ENCODE measurements around the gene CDK14. TPM values are rescaled to one million over a fixed set of nuclear protein-coding genes. Genes with fewer than 3 reads are reported as not detected.

The CDK14 gene
- total RNA-seq, 4 donors from 2014 or later: 22.2 to 36.3 (median 28.6) TPM

DNA sequence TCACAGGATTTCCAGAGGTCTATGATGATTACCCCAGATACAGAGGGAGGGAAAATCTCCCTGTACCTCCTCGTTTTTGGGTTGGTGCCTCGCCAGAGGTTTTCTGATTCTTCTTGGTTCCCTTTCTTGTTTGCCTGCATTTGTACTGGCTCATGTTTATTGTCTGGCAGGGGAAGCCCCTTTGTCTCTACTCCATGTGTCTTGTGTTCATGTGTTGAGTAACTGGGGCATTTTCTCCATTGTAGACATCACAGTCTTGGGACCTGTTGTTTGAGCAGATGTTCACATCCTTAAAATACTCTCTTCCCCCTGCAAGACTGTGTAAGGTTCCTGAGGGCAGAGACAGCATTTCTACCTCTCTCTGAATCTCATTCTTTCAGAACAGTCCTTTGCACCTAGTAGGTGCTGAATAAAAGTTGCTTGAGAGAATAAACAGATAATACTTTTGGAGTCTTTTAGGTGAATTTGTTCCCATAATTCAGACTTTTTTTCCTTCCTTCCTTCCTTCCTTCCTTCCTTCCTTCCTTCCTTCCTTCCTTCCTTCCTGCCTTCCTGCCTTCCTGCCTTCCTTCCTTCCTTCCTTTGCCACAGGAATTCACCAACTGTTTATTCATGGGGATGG, 25.1 kb downstream of the CDK14 start:
- no peak for TF ChIP-seq POLR2A (IDR thresholded peaks at IDR 0.05)
- TF ChIP-seq, protein P1, sequence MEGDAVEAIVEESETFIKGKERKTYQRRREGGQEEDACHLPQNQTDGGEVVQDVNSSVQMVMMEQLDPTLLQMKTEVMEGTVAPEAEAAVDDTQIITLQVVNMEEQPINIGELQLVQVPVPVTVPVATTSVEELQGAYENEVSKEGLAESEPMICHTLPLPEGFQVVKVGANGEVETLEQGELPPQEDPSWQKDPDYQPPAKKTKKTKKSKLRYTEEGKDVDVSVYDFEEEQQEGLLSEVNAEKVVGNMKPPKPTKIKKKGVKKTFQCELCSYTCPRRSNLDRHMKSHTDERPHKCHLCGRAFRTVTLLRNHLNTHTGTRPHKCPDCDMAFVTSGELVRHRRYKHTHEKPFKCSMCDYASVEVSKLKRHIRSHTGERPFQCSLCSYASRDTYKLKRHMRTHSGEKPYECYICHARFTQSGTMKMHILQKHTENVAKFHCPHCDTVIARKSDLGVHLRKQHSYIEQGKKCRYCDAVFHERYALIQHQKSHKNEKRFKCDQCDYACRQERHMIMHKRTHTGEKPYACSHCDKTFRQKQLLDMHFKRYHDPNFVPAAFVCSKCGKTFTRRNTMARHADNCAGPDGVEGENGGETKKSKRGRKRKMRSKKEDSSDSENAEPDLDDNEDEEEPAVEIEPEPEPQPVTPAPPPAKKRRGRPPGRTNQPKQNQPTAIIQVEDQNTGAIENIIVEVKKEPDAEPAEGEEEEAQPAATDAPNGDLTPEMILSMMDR (IDR thresholded peaks at IDR 0.05): no peak
- TF ChIP-seq EP300 (IDR thresholded peaks at IDR 0.05): no peak
- H3K27me3 ChIP-seq: no peaks in the 10 kb centered on the region
- WGBS, 2 donors: 60 to 61% methylated on average over 2 of the region's 2 CpGs

DNA sequence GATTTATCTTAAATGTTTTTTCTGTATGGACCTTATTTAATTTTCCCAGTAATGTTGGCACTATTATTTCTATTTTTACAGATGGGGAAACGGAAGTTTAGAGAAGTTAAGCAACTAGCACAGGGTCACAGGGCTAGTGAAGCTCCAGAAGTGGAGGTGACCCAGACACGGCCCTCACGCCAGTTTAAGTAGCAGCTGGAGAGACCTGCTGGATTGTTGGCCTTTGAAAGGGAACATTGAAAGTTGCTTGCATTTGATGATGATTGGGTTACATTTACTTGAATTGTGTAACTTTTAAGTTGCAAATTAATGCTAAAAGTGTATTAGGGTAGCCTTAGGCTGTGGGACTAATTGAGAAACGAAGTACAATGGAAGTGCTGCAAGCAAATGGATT, 25.6 kb downstream of the CDK14 start:
- Histone ChIP-seq H3K4me1 (peaks cover 0 to 41% (median 15%) of the 10 kb centered on the region in 4 donors), H3K27ac (no peak overlapping the region), H3K27me3 (no peaks in the 10 kb centered on the region), H3K9me3 (no peaks in the 10 kb centered on the region), H3K4me3 (no peak overlapping the region), H3K36me3 (no peaks in the 10 kb centered on the region)
- no peak for DNase-seq (ENCODE audit: low spot score in 2 of 2)
- TF ChIP-seq, protein P1 (IDR thresholded peaks at IDR 0.05): no peak
- TF ChIP-seq POLR2A (IDR thresholded peaks at IDR 0.05): no peak
- TF ChIP-seq EP300 (IDR thresholded peaks at IDR 0.05): no peak
- WGBS, 2 donors: 55 to 58% methylated on average over 4 of the region's 4 CpGs

More for the DNA sequence above, 25.1 kb downstream of the CDK14 start:
- peaks cover 0 to 40% (median 15%) of the 10 kb centered on the region in 4 donors for H3K4me1 ChIP-seq
- no peak overlapping the region for H3K27ac ChIP-seq
- H3K9me3 ChIP-seq: no peaks in the 10 kb centered on the region
- no peaks in the 10 kb centered on the region for H3K36me3 ChIP-seq
- DNase-seq (ENCODE audit: low spot score in 2 of 2): no peak
- no peak overlapping the region for H3K4me3 ChIP-seq

GRCh38 chr7:90622670-90623069, 26.5 kb downstream of the CDK14 start:
- Histone ChIP-seq H3K4me1 (peaks cover 0 to 41% (median 15%) of the 10 kb centered on the region in 4 donors), H3K4me3 (no peak overlapping the region), H3K27ac (no peak overlapping the region), H3K36me3 (no peaks in the 10 kb centered on the region), H3K9me3 (no peaks in the 10 kb centered on the region), H3K27me3 (no peaks in the 10 kb centered on the region)
- TF ChIP-seq EP300 (IDR thresholded peaks at IDR 0.05) (no peak), POLR2A (IDR thresholded peaks at IDR 0.05) (no peak)
- TF ChIP-seq, protein P1 (IDR thresholded peaks at IDR 0.05): no peak
- WGBS, 2 donors: 74 to 87% methylated on average over 2 of the region's 2 CpGs
- DNase-seq (ENCODE audit: low spot score in 2 of 2): no peak

DNA sequence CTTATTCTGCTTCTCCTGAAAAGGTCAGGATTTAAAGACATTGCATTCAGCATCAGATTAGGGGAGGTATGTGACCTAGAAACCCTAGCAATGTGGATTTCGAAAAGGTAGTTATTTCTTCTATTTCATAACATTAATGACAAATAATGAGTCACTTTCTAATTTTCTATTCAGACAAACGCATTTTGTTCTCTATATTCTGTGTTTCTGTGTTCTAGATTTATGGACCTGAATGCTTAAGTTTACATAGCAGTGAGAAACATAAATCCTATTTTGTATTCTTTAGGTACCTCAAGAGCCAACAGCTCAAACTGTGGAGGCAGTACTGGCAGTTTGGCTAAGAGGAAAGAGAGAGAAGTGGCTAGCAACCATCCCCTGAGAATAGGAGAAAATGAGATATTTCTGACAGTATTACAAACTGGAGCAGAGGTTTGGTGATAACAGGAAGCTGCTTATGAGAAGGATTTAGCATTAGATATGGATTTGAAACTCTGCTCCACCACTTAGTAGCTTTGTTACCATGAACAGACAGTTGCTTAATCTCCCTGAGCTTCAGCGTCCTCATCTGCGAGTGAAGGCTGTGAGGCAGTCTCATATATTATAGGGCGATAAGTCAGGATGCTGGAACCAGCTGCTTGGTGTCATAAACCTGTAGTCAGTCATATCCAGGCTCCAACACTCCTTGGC, 28.2 kb downstream of the CDK14 start:
- Histone ChIP-seq H3K4me1 (peaks cover 0 to 41% (median 15%) of the 10 kb centered on the region in 4 donors), H3K27me3 (no peaks in the 10 kb centered on the region), H3K9me3 (no peaks in the 10 kb centered on the region), H3K27ac (peak overlapping the region in 2 of 4 donors; percentile 2 to 15), H3K36me3 (no peaks in the 10 kb centered on the region), H3K4me3 (no peak overlapping the region)
- TF ChIP-seq, protein P1 (IDR thresholded peaks at IDR 0.05): no peak
- TF ChIP-seq POLR2A (IDR thresholded peaks at IDR 0.05): no peak
- TF ChIP-seq EP300 (IDR thresholded peaks at IDR 0.05): no peak
- 48 to 52% methylated on average over 5 of the region's 5 CpGs for WGBS, 2 donors
- DNase-seq (ENCODE audit: low spot score in 2 of 2): no peak

GRCh38 chr7:90625051-90625450, 28.9 kb downstream of the CDK14 start:
- peaks cover 0 to 41% (median 15%) of the 10 kb centered on the region in 4 donors for H3K4me1 ChIP-seq
- WGBS, 2 donors: 51 to 52% methylated on average over 5 of the region's 5 CpGs
- no peaks in the 10 kb centered on the region for H3K9me3 ChIP-seq
- H3K27ac ChIP-seq: peak overlapping the region in 2 of 4 donors; percentile 8 to 15
- H3K27me3 ChIP-seq: no peaks in the 10 kb centered on the region
- TF ChIP-seq POLR2A (IDR thresholded peaks at IDR 0.05): no peak
- TF ChIP-seq EP300 (IDR thresholded peaks at IDR 0.05): no peak
- TF ChIP-seq, protein P1 (IDR thresholded peaks at IDR 0.05): no peak
- H3K4me3 ChIP-seq: no peak overlapping the region
- no peaks in the 10 kb centered on the region for H3K36me3 ChIP-seq
- no peak for DNase-seq (ENCODE audit: low spot score in 2 of 2)
